Airway epithelial cell (primary cell): Measurements from ENCODE around the gene PLAC1. TPM values are rescaled to one million over a fixed set of nuclear protein-coding genes. Genes with fewer than 3 reads are reported as not detected.

Source experiments
- total RNA-seq: library from RNA; depleted of rRNA; stranded (reverse); fragments of >200 nt; gene quantifications from 2 replicates; pipeline ENCODE4 v1.2.3, GENCODE V29; 2015

PLAC1 gene, protein sequence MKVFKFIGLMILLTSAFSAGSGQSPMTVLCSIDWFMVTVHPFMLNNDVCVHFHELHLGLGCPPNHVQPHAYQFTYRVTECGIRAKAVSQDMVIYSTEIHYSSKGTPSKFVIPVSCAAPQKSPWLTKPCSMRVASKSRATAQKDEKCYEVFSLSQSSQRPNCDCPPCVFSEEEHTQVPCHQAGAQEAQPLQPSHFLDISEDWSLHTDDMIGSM
- total RNA-seq = 0.33 and 0.63 TPM in 2 replicates

DNA sequence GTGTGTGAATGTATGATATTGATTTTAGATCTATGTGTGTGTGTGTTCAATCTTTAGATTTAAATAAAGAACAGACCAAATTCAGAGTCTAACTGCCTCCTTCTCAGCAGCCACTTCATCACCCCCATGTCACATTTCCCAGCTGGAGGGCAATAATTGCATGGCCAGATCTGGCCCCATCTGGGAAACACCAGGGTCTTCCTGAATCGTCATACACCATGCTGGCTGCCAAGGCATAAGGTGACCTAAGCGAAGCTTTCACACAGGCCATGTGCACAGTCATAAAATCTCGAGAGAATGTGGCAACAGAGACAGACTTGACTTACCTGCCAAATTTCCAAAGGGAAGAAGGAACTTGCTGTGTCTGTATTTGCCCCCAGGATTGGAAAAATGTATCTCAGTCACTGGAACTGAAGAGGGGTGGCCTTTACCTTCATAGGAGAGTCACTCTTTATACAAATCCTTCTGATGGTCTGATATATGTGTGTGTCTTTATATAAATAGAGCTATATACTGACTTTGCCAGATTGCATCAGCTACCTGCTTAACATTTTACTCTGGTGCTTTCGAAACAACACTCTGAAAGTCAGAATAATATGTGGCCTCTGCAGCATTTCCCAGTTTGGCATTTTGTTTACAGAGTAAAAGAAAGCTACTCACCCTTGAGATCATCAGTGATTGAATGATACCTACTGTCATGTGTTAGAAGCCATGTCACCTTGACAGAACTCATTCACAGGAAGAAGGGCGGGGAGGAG, at the start of gene PLAC1:
Gene PLAC1 (minus strand): TSS at position 470 of the 758 bp plus-strand sequence. CDS start 91,789 bp downstream, outside the sequence.

Other genes starting within 250 kb of the PLAC1 start
- gene HPRT1, start 198.3 kb downstream of the PLAC1 start, total RNA-seq = 13.6 and 18.6 TPM in 2 replicates
- gene PABIR2, start 138.7 kb upstream of the PLAC1 start, total RNA-seq = 6.3 and 9.5 TPM in 2 replicates